Brain microvascular endothelial cell (primary cell): ENCODE results near the gene PTPRO.

Source experiments
- DNase-seq: peaks from one replicate; pipeline ENCODE4 v3.0.0-alpha.2; 2020
- H3K27ac ChIP-seq: fragments of 250-450 bp; sonication (Bioruptor Pico); 2 replicates; pipeline ENCODE4 v1.5.1; 2020; ENCODE audit warnings: mild to moderate bottlenecking, moderate library complexity
- H3K27me3 ChIP-seq: fragments of 250-450 bp; sonication (Bioruptor Pico); replicated peaks from 2 replicates; pipeline ENCODE4 v1.5.1; 2020; ENCODE audit warnings: mild to moderate bottlenecking
- H3K36me3 ChIP-seq: fragments of 250-450 bp; sonication (Bioruptor Pico); replicated peaks from 2 replicates; pipeline ENCODE4 v1.5.1; 2020; ENCODE audit warnings: mild to moderate bottlenecking
- H3K4me3 ChIP-seq: 2 replicates; pipeline ENCODE4 v1.5.1; 2011; ENCODE audit warnings: low read depth, mild to moderate bottlenecking, control low read depth, low read length, moderate library complexity
- in situ Hi-C: cut with HindIII; loops from 2 replicates; pipeline ENCODE4 v1.10.0; 2017; ENCODE audit warnings: low sequenced_read_pairs, low pct_ligation_motif_present
- TF ChIP-seq, protein P1 (sequence below): IDR thresholded peaks from 2 replicates; pipeline ENCODE4 v1.5.1; 2011; ENCODE audit warnings: low read depth, mild to moderate bottlenecking, moderate library complexity, low read length, control low read depth, inconsistent platforms; ENCODE audit errors: missing control alignments

PTPRO gene

DNA sequence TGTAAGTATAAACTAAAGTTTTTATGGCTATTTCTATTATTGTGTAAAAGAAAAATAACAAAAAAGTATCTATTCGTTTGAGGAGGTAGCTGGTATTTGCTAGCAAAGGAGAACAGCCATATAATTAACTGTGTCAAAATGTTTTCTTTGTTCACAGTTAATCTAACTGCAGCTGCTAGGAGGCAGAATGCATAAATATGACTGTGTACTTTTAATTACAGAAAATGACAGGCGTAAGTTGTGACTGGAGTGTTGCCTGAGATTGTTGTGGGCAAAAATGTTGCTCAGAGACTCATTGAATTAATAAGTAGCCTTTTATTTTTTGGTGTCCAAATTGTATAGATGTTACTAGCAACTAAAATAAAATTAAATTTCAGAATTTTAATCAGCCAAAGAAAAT, 33.5 kb downstream of the PTPRO start:
- TF ChIP-seq, protein P1, sequence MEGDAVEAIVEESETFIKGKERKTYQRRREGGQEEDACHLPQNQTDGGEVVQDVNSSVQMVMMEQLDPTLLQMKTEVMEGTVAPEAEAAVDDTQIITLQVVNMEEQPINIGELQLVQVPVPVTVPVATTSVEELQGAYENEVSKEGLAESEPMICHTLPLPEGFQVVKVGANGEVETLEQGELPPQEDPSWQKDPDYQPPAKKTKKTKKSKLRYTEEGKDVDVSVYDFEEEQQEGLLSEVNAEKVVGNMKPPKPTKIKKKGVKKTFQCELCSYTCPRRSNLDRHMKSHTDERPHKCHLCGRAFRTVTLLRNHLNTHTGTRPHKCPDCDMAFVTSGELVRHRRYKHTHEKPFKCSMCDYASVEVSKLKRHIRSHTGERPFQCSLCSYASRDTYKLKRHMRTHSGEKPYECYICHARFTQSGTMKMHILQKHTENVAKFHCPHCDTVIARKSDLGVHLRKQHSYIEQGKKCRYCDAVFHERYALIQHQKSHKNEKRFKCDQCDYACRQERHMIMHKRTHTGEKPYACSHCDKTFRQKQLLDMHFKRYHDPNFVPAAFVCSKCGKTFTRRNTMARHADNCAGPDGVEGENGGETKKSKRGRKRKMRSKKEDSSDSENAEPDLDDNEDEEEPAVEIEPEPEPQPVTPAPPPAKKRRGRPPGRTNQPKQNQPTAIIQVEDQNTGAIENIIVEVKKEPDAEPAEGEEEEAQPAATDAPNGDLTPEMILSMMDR = no peak
- H3K27me3 ChIP-seq = no peaks in the 10 kb centered on the region
- H3K4me3 ChIP-seq = no peak overlapping the region
- no peak overlapping the region for H3K27ac ChIP-seq
- in situ Hi-C loops = no loop called here
- DNase-seq = no peak
- no peaks in the 10 kb centered on the region for H3K36me3 ChIP-seq

DNA sequence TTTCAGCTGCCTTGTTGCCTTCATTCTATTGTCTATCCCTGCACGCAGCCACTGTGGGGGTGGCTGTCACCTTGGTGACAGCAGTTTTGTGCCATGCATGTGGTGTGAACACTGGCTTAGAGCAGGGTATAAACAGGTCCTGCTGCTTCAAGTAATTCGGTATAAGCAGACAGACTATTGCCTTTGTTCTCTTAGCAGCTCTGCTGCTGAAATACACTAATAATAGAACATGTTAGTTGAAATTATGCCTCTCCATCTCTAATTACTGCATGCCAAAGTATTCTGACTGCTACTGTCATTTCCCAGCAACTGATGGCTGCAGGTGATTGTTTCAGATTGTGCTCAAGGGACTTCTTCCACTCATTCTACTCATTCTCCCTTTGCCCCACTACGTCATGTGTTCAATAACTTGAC, 34.6 kb downstream of the PTPRO start:
- H3K4me3 ChIP-seq = no peak overlapping the region
- no peak for DNase-seq
- TF ChIP-seq, protein P1 = no peak
- H3K27ac ChIP-seq = no peak overlapping the region
- in situ Hi-C loops = no loop called here
- no peaks in the 10 kb centered on the region for H3K27me3 ChIP-seq
- H3K36me3 ChIP-seq = no peaks in the 10 kb centered on the region

DNA sequence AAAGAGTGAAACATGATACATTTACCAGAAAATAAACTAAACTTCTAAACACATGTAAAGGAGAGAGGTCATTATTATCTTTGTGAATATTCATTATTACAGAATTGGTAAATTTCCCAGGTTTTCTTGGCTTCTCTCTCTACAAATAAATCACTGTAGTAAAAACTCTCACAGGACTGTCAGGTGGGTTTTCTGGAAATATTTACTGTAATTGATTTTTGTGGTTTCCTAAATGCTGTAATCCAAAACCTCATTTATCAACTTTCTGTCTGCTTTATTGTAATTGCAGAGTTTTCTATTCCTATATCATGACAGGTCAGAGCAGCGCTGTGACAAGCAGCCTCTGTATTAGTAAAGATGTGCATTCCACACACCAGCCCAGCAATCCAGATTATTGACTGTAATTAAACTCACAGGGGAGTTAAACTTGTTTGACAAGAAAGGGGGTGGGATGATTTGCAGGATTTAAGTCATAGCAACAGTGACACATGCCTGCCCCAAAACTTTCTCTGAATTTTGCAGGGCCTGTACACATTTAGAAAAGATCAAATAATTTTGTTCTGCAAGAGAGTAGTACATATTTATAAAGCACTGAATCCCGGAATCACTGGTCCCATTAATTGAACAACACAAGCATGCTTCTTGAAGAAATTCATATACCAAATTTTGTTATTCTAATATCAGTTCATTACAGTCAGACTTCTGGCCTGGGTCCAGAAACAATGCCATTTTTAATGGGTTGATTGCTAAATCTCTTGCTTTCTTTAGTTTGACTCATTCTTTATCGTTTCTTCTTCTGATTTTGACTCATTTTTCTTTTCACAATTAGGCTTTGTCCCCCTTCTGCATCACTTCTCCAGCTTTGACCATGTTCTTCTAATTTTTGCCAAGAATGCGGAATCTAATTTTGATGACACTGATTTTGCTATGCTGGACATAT, 42.2 kb downstream of the PTPRO start:
- no peak for DNase-seq
- Histone ChIP-seq H3K27me3 (no peaks in the 10 kb centered on the region), H3K4me3 (no peak overlapping the region), H3K36me3 (no peaks in the 10 kb centered on the region), H3K27ac (no peak overlapping the region)
- in situ Hi-C loops = no loop called here
- TF ChIP-seq, protein P1 = no peak

DNA sequence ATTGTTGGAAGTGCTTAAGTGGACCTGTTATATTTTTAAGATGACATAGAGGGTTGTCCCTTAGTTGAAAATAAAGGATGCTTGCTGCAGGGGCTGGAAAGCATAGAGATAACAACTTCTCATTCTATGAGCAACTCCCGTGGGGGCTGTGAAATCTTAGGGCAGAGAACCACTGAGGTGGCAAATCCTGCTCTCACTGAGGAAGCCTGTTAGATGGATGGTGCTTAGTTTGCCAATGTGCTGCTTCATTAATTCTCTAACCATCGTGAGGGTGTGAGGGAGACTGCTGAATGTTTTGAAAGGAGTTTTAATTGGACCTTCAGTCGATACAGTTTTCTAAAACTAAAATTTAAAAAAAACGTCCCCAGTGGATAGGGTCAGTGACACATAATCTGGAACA, 46.5 kb downstream of the PTPRO start:
- Histone ChIP-seq H3K36me3 (no peaks in the 10 kb centered on the region), H3K27ac (no peak overlapping the region), H3K4me3 (no peak overlapping the region), H3K27me3 (no peaks in the 10 kb centered on the region)
- no peak for DNase-seq
- in situ Hi-C loops = no loop called here
- TF ChIP-seq, protein P1 = no peak

DNA sequence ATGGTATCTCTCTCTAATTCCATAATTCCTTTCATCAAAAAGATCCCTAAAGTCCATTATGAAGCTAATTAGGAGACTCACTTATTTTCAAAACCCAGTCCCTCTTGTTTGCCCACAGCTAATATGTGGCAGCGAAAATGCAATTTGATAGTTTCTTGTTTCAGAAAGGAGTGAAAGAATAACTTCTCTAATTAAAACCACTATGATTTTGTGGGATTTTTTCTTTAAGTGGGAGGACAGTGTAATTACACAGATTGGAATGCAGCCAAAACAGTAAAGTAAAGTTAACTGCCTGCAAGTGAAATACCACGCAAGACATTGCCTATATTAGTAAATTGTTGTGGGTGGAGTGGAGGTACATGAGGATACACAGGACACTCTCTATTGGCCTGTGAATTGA, 50.0 kb downstream of the PTPRO start:
- DNase-seq = no peak
- Histone ChIP-seq H3K36me3 (no peaks in the 10 kb centered on the region), H3K4me3 (no peak overlapping the region), H3K27ac (no peak overlapping the region), H3K27me3 (no peaks in the 10 kb centered on the region)
- TF ChIP-seq, protein P1 = no peak
- in situ Hi-C loops = no loop called here
